NCI-H748 (cell line): Measurements from ENCODE around the gene SRPK1.

ENCODE experiments used
- DNase-seq: peaks from one replicate; lab custom pipeline; 2025; ENCODE audit not compliant: unreplicated experiment; lab: John Stamatoyannopoulos, UW

SRPK1 gene

GRCh38 chr6:35829306-35829705 is 91.6 kb downstream of the SRPK1 start:
- no peak for DNase-seq

GRCh38 chr6:35824552-35825192 is 96.2 kb downstream of the SRPK1 start:
- DNase-seq: no peak

- no peak for DNase-seq
These were observed 97.3 kb downstream of the SRPK1 start for GRCh38 chr6:35823601-35824000.

GRCh38 chr6:35817515-35817914 is 103.4 kb downstream of the SRPK1 start:
- no peak for DNase-seq

GRCh38 chr6:35811699-35811995 is 109.3 kb downstream of the SRPK1 start:
- no peak for DNase-seq

- peak; percentile 28 for DNase-seq
These were observed 109.8 kb downstream of the SRPK1 start for GRCh38 chr6:35810971-35811698.

GRCh38 chr6:35809809-35810208 is 111.1 kb downstream of the SRPK1 start:
- DNase-seq: no peak

GRCh38 chr6:35808688-35809087 is 112.2 kb downstream of the SRPK1 start:
- peak; percentile 95 for DNase-seq

GRCh38 chr6:35804996-35805736 is 115.7 kb downstream of the SRPK1 start, which contains the start of gene LHFPL5:
Gene LHFPL5 (plus strand): TSS chr6:35805352. CDS start chr6:35805671, 319 bp downstream.
- peak; percentile 85 for DNase-seq

GRCh38 chr6:35801148-35801547 is 119.8 kb downstream of the SRPK1 start:
- DNase-seq: no peak

GRCh38 chr6:35798706-35799105 is 122.2 kb downstream of the SRPK1 start:
- no peak for DNase-seq

GRCh38 chr6:35797837-35798526 is 122.9 kb downstream of the SRPK1 start:
- DNase-seq: no peak

GRCh38 chr6:35796236-35796635 is 124.7 kb downstream of the SRPK1 start:
- DNase-seq: no peak

- DNase-seq: no peak
These were observed 125.3 kb downstream of the SRPK1 start for GRCh38 chr6:35795453-35796071.

GRCh38 chr6:35794536-35795452 is 126.1 kb downstream of the SRPK1 start:
- no peak for DNase-seq

GRCh38 chr6:35790683-35791082 is 130.2 kb downstream of the SRPK1 start:
- no peak for DNase-seq

- no peak for DNase-seq
These were observed 132.4 kb downstream of the SRPK1 start for GRCh38 chr6:35788423-35788982.

- no peak for DNase-seq
These were observed 133.4 kb downstream of the SRPK1 start for GRCh38 chr6:35787266-35788218.

- no peak for DNase-seq
These were observed 134.1 kb downstream of the SRPK1 start for GRCh38 chr6:35786810-35787209.
